DMS114 treated with DMSO at 0.1 percent for 48 hours (cell line): ENCODE measurements around the gene RPS6KB2.
A peak's percentile ranks its signal among the peaks of the same experiment; 100 is the strongest.

Experiments
- DNase-seq: peaks from one replicate; lab custom pipeline; 2025; ENCODE audit not compliant: unreplicated experiment; lab: John Stamatoyannopoulos, UW

The RPS6KB2 gene

DNA sequence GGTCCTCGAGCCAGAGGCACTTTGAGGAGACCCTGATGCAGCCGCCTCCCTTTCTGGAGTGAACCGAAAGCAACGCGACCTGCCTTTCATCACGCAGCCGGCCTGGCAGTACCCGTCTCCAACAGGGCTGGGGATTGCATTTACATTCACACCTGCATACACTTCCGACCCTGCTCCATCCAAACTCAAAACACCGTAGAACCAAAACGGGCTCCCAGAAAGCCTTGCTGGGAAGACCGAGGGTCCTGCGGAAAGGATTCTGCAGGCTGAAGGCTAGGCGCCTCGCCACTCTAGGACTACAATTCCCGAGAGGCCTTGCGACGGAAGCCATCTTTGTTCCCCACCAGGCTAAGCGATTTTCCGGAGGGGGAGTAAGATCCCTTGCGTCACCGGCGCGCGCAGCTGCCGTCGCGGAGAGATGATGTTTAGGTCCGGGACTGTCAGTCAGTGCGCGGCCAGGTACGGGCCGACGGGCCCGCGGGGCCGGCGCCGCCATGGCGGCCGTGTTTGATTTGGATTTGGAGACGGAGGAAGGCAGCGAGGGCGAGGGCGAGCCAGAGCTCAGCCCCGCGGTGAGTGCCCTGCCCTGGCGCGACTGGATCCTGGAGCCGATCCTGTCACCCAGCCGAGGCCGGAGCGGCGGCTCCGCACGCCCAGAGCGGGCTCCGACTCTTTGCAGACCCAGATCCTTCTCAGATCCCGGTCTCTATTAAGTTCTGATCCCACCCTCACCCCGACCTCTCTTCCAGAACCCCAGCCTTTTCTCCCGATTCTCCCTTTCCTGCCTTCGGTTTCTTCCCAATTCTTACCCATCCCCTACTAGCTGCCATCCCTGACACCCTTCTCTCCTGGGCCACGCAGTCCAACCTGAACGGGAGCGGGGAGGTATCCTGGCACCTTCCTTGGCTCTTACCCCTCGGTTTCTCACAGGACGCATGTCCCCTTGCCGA, at the start of gene RPS6KB2:
Gene RPS6KB2, plus strand, starts transcription at position 443 of the 950 bp plus-strand sequence. Its CDS starts 52 bp downstream, at position 495.
- DNase-seq, result peak; percentile 98

DNA sequence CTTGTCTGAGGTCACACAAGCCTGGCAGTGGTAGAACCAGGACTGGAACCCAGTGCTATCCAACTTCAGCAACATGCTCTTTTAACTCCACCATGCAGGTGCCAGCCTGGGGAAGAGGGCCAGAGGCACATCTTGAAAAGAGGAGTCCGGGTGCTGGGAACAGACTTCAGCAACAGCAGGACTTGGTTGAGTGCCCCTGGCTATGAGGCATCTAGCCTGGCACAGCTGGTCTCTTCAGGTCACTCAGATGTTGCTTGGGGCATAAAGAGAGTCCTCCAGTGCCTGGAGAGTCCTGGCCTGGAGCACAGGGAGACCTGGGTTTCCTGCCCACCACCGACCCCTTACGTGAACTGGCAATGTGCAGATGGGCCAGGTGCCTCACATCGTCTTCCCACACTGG, 49.8 kb upstream of the RPS6KB2 start:
- DNase-seq, result no peak

DNA sequence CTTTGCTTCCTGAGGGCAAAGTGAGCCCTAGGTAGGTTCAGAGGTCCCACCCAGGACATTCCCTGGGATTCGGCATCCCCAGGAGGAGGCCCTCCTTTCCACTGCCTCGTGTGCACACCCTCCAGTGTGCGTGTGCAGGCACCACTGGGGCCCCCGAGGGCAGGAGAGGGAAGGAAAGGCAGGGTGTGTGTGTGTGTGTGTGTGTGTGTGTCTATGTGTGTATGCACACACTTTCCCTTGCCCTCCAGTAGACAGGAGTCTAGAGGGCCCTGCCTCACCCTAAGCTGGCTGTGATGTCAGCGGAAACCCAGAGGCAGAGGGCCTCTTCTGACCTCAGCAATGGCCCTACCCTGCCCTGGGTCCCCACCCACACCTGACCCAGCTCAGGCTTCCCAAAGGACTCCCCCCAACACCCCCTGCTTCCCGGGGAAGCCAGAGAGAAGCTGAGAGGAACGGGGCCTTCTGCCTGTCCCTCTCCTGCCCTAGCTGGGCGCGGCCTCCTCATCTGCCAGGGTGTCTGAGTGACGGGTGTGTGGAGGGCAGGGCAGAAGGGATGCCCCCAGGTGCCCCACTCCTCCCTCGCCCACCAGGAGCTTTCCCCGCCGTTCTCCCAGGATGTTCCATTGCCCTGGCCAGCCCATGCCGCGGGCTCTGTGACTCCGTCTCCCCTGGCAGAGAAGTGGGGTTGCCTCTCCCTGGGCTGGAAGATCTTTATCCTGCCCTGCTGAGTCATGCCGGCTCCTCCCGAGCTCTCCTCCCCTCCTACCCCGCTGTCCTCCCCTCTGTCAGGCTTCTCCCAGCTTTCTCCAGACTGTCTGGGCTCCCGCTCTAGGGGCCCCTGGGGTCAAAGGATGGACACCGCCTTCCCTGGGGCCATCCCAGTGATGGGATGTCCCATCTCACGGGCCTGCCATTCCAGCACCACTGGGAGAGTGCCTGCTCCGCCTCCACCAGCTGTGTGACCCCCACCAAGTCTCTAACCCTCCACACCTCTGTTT, 48.9 kb upstream of the RPS6KB2 start:
- no peak for DNase-seq

DNA sequence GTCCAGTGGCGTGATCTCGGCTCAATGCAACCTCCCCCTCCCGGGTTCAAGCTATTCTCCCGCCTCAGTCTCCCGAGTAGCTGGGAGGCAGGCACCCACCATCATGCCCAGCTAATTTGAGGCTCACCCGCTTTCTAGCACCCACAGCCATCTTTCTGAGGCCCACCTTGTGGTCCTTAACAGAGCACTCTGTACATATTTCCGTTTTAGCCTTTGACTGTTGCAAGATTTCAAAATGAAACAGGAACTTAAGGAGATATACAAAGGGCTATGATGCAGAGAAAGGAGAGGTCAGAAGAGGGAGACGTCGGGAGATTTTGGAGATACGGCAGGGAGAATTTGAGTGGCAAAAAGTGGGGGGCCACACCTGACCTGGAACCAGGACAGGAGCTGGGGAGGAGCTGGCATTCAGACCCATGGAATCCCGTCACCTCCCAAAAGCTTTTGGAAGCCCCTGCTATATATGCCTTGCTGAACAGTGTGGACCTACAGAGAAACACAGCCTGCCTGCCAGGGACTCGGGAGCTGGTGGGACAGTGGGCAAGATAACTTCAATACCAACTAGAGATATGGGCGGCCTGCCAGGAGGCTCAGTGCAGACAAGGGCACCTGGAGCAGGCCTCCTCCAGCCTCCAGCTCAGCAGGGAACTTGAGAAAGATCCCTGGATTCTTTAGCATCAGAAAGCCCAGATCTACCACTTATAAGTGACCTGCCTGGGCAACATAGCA, 46.9 kb upstream of the RPS6KB2 start:
- DNase-seq, result no peak

DNA sequence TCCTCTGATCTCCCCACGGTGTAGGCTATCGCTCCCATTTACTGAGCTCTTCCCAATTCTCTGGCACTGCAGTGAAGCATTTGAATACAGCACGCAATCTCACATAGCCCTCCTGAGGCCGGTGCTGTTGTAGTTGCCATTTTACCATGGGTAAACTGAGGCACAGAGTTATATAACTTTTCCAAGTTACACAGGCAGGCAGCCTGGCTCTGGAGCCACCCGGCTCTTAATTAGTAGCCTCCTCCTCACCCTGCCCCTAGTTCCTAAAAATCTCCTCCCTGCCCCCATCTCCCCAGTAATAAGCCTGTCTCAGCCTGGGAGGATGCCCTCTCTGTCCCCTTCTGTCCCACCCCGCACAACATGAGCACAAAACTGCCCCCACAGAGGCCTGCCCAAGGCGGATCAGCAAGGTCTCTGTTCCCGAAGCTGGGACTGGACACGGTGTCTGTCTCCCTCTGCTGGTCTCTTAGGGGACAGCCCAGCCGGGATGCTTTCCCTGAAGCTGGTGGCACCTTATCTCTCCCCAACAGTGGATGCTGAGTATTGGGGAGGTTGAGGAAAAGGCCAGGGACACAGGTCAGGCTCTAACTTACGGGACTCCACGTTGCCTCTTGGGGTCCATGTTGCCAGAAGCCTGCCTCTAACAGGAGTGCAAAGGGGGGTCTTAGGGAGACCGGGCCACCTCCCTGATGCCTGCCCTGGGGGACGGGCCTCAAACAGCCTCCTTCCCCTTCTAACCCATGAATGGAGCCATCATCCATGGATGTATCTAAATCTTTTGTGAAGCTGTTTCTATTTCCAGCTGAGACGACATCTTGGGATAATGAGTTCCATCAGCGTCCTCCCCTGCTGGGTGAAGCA, 45.8 kb upstream of the RPS6KB2 start:
- peak; percentile 82 for DNase-seq

DNA sequence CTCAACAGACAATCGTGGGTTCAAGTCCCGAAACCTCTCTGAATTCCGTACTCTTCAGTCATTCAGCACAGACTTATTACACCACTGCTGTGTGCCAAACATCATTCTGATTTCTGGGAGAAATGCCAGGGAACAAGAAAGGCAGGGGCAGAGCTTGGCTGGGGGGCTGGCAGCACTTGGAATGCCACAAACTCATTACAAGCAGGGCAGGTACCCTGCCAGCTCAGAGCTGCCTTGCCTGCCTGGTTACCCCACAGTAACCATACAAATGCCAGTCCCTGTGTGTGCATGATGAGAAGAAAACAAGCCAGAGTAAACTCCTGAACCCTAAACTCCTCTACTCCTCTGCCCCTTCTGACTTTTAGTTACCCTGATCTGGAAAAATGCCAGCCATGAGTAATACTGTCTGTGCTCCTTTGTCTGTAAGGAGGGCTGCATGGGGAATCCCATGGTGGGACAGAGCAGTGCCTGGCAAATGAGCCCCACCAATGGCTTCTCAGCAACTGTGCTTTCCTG, 43.4 kb upstream of the RPS6KB2 start:
- DNase-seq, result no peak

DNA sequence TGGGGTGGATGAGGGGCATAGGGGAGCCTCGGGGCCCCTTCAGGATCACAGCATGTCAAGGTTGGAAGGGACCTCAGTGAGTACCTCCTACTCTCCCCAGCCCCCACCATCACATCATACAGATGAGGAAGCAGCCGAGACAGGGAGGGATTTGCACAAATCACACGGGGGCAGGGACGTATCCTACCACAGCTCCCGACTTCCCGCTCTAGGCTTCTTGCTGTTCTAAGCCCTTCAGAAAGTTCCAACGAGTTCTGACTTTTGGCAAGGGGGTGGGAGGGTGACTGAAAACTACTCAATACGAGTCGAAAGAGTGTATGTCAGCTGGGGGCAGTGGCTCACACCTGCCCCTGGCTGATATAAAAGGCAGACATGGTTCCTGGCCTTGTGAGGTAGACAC, 41.2 kb upstream of the RPS6KB2 start:
- DNase-seq, result no peak

DNA sequence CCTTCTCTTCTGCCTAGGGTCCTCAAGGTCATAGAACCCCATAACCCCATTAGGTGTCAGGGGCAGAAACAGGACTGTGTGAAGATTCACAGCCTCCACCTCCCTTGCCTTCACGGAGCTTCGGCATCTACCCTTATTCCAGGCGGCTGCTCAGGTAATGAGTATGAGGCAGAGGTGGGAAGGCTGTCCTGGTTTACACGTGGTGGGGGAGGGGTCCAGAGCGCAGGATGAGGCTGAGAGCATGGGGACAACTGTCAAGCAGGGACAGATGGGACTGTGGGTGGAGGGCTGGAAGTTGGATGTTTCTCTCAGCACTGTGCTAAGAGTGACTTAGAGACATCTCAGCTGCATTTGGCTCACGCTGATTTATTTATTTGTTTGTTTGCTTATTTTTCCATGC, 40.8 kb upstream of the RPS6KB2 start:
- no peak for DNase-seq

DNA sequence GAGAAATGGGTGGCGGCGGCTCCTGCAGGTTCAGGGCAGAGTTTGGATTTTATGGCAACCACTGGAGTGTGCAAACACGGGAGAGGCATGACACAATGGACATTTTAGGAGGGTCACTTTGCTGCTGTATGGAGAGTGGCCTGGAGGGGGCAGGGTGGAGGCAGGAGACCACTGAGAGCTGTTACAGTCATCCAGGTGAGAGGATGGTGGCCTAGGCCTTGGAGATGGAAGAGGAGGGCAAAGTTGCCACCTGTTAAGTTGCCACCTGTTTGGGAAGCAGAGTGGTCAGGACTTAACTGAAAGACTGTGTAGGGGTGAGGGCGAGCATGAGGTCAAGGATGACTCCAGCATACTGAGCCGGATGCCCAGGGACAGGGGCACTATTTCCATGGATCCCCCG, 38.8 kb upstream of the RPS6KB2 start:
- DNase-seq, result peak; percentile 56

DNA sequence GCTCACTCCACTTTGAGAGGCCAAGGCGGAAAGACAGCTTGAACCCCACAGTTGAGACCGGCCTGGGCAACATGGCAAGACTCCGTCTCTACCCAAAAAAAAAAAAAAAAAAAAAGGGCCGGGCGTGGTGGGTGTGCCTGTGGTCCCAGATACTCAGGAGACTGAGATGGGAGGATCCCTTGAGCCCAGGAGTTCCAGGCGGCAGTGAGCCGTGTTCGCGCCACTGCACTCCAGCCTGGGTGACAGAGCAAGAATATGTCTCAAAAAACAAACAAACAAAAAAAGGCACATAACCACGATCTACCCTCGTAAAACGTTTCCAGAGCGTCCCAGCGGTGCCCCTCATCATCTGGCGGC, 37.4 kb upstream of the RPS6KB2 start:
- DNase-seq, result no peak

DNA sequence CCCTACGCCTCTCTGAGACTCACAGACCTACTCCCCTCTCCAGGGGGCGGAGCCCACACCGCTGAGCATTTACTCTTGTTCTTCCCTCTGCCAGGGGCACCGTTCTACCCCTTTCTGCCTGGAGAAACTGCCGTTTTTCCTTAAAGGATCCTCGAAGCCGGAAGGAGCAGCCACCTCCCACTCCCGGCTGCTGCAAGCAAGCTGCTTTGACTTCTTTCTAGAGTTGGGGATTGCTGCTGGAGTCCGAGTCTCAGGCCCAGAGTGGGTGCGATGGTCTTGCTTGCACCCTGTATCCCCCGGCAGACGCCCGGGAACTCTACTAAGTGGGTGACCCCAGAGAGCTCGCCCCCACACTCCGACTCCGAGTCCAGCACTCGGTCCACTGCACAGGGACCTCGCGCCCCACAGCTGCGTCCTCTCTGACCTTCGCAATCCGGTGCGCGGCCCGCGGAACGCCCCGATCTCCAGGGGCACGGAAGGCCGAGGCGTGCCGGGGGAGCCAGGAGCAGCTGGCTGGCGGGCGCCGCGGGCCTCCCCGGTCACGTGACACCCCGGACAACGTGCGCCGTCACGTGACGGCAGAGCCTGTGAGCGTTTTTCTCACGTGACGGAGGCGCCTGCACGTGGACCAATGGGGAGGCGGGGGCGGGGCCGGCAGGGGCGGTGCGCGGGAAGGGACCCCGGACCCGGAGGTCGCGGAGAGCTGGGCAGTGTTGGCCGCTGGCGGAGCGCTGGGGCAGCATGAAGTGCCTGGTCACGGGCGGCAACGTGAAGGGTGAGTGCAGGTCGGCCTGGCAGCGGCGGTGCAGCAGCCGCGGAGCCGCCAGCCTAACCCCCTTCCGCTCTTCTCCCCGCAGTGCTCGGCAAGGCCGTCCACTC, 36.8 kb upstream of the RPS6KB2 start, which contains the start of gene RAD9A:
Gene RAD9A, plus strand, starts transcription at position 683 of the 879 bp plus-strand sequence. Its CDS starts 59 bp downstream, at position 742.
- peak; percentile 89 for DNase-seq

DNA sequence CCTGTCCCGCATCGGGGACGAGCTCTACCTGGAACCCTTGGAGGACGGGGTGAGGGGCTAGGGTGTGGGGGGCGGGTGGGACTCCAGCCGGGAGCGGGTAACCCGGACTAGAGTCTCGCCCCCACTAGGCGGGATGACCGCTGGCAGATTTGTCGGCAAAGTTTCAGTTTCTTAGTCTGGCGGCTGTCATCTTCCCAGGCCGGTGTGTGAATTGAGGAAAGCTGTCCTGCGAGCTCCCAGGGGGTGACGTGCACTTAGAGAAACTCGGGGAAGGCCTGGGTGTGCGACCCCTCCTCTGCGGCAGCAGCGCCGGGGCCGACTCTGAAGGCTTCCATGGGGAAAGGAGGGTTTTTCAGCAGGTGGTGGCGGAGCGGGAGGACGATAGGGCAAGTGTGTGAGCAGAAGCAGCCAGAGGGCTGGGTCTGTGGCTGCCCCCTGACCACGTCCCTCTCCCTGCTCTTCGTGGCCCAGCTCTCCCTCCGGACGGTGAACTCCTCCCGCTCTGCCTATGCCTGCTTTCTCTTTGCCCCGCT, 36.0 kb upstream of the RPS6KB2 start:
- DNase-seq, result no peak

DNA sequence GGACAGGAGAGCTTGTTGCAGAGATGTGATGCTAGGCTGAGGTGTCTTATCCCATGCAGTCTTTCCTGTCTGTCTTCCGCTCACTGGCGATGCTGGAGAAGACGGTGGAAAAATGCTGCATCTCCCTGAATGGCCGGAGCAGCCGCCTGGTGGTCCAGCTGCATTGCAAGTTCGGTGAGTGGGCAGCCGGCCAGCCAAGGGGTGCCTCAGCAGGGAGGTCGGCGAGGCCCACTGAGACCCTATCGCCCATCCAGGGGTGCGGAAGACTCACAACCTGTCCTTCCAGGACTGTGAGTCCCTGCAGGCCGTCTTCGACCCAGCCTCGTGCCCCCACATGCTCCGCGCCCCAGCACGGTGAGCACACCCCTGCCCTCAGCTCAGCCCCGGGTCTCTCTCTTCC, 34.9 kb upstream of the RPS6KB2 start:
- DNase-seq, result no peak

DNA sequence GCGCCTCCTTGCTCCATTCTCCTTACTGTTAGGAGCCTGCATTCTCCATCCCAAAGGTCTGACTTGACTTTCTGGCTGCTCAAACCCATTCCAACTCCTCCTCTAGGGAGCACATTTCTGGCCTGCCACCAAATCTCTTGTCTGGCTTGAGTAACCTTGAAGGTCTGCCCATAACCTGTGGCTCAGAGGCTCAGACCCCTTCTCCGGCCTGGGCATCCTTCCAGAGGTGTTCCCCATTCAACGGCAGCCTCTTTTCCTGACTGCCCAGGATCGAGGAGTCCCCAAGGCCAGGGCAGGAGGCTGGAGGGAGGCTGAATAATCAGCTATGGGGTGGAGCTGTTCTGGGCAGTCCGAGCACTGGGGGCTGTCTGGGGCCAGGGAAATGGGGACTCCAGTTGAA, 34.3 kb upstream of the RPS6KB2 start:
- no peak for DNase-seq

DNA sequence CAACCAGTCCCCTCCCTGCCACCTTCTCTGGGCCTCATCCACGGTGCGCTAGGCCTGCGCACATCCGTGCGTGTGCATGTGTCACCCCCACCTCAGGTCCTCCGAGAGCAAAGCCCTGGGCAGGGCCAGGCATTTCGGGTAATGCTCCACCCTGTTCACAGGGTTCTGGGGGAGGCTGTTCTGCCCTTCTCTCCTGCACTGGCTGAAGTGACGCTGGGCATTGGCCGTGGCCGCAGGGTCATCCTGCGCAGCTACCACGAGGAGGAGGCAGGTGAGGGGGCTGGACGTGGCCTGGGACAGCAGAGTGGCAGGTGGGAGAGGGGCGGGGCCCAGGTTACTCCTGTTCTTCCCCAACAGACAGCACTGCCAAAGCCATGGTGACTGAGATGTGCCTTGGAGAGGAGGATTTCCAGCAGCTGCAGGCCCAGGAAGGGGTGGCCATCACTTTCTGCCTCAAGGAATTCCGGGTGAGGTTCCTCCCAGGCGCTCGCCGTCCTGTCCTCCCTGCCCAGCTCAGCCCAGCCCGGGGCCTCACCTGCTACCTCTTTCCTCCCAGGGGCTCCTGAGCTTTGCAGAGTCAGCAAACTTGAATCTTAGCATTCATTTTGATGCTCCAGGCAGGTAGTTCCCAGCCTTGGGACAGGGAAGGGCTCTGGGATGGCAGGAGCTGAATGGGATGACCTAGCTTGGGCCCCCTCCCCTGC, 32.6 kb upstream of the RPS6KB2 start:
- DNase-seq, result no peak

DNA sequence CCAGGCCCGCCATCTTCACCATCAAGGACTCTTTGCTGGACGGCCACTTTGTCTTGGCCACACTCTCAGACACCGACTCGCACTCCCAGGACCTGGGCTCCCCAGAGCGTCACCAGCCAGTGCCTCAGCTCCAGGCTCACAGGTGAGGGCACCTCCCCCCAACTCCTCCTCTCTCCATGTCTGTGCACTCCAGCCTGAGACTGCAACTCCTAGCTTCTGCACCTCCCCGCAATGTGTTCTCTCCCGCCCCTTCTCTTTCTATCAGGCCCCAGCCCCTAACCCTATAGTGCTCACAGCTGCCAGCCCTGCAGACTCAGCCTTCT, 32.1 kb upstream of the RPS6KB2 start:
- DNase-seq, result no peak

DNA sequence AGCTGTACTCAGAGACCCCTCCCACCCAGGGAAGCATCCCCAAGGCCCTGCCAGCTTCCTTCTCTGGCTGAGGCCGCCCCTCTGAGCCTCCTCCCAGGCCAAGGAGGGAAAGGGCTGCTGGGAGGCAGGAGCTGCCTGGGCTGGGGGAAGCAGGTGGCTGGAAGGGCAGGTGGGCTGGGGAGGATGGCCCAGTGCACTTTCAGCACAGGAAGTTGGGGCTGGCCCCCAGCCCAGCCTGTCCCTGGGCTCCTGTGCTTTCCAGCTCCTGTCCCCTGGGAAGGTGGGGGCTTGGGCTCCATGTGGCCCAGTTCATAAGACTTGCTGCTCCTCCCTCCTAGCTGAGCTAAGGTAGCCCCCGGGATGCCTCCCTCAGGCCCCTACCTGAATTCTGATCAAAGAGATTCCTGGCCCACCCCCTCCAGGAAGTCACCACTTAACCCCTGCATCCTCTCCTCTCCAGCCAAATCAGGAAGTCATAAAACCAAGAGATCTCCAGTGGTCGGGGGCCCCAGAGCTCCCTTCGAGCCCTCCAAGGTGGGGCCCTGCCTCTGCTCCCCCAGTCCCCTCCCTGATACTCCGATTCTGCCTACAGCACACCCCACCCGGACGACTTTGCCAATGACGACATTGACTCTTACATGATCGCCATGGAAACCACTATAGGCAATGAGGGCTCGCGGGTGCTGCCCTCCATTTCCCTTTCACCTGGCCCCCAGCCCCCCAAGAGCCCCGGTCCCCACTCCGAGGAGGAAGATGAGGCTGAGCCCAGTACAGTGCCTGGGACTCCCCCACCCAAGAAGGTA, 31.5 kb upstream of the RPS6KB2 start:
- DNase-seq, result no peak
